ENCODE data around the gene MMAA. TPM values are rescaled to one million over a fixed set of nuclear protein-coding genes. Genes with fewer than 3 reads are reported as not detected.

The MMAA gene
- polyA plus RNA-seq, 2 of the 4 experiments (the other 2 are of a cell fraction) = 1.5 to 4.0 TPM

GRCh38 chr4:145663194-145663593 lies 44.0 kb downstream of the MMAA start:
- H3K4me2 ChIP-seq = no peak overlapping the region

GRCh38 chr4:145665773-145666172 lies 46.6 kb downstream of the MMAA start:
- POLR2A ChIA-PET = no interaction called here
- no peaks in the 10 kb centered on the region for H3K9me3 ChIP-seq
- CTCF ChIA-PET = no interaction called here
- no peak overlapping the region for H3K4me2 ChIP-seq
- no peaks in the 10 kb centered on the region for H3K4me1 ChIP-seq
- TF ChIP-seq CBX2 (IDR thresholded peaks at IDR 0.05; ENCODE audit: borderline replicate concordance, low read depth) = no peak
- 61% methylated on average over 1 of the region's 1 CpG for WGBS (ENCODE audit: missing lambda C conversion rate)
- H3K4me3 ChIP-seq = no peak overlapping the region
- H3K27ac ChIP-seq = no peak overlapping the region
- DNase-seq (ENCODE audit: low read depth in 1 of 2, low spot score in 1 of 2) (no peak), ATAC-seq (no peak), FAIRE-seq (no peak)

More at GRCh38 chr4:145663194-145663593, 44.0 kb downstream of the MMAA start:
- H3K27ac ChIP-seq = no peak overlapping the region
- DNase-seq (ENCODE audit: low read depth in 1 of 2, low spot score in 1 of 2) = no peak
- ATAC-seq = no peak
- no peak for FAIRE-seq
- no peak overlapping the region for H3K4me3 ChIP-seq
- 92% methylated on average over 3 of the region's 3 CpGs for WGBS (ENCODE audit: missing lambda C conversion rate)
- H3K4me1 ChIP-seq = no peaks in the 10 kb centered on the region
- TF ChIP-seq HOXA7 (CRISPR knock-in tag; IDR thresholded peaks at IDR 0.05) (no peak), POLR2AphosphoS2 (conservative IDR thresholded peaks at IDR 0.05; ENCODE audit: low read length) (no peak), MAZ (IDR thresholded peaks at IDR 0.05; ENCODE audit: borderline replicate concordance, low read depth, low read length) (no peak), POLR2A (IDR thresholded peaks at IDR 0.05; ENCODE audit: low read length) (no peak), E2F6 (IDR thresholded peaks at IDR 0.05; ENCODE audit: borderline replicate concordance, low read depth) (no peak), PHF8 (IDR thresholded peaks at IDR 0.05; ENCODE audit: borderline replicate concordance, low read depth) (no peak), MAFK (IDR thresholded peaks at IDR 0.05; ENCODE audit: partially characterized antibody) (no peak), CEBPB (IDR thresholded peaks at IDR 0.05) (no peak), SREBF2 (IDR thresholded peaks at IDR 0.05) (no peak), RARB (CRISPR knock-in tag; IDR thresholded peaks at IDR 0.05) (no peak), CBX8 (IDR thresholded peaks at IDR 0.05) (no peak), HDAC2 (IDR thresholded peaks at IDR 0.05) (no peak), NFE2L2 (conservative IDR thresholded peaks at IDR 0.05; ENCODE audit: low read length) (no peak), HOXB13 (CRISPR knock-in tag; IDR thresholded peaks at IDR 0.05; ENCODE audit: low read depth) (no peak), EHF (CRISPR knock-in tag; IDR thresholded peaks at IDR 0.05) (no peak)
- CTCF ChIA-PET = no interaction called here
- no peaks in the 10 kb centered on the region for H3K9me3 ChIP-seq
- POLR2A ChIA-PET = no interaction called here

- H3K9me3 ChIP-seq = no peaks in the 10 kb centered on the region
- POLR2A ChIA-PET = no interaction called here
- no peak for FAIRE-seq
- H3K4me3 ChIP-seq = no peak overlapping the region
- TF ChIP-seq RAD21 (conservative IDR thresholded peaks at IDR 0.05 in 1 of 2, IDR thresholded peaks at IDR 0.05 in 1 of 2) (no peak), FOSB (CRISPR knock-in tag; IDR thresholded peaks at IDR 0.05) (no peak), NR3C1 (IDR thresholded peaks at IDR 0.05) (no peak), NFE2L2 (conservative IDR thresholded peaks at IDR 0.05; ENCODE audit: low read length) (no peak), CHD4 (IDR thresholded peaks at IDR 0.05; ENCODE audit: borderline replicate concordance) (no peak), HOXB13 (CRISPR knock-in tag; IDR thresholded peaks at IDR 0.05; ENCODE audit: low read depth) (no peak), MAZ (IDR thresholded peaks at IDR 0.05; ENCODE audit: borderline replicate concordance, low read depth, low read length) (no peak), CHD2 (IDR thresholded peaks at IDR 0.05; ENCODE audit: low read length, partially characterized antibody) (no peak), BHLHE40 (IDR thresholded peaks at IDR 0.05; ENCODE audit: low read depth, low read length) (no peak), NPAS2 (CRISPR knock-in tag; IDR thresholded peaks at IDR 0.05; ENCODE audit: borderline replicate concordance) (no peak), JUN (IDR thresholded peaks at IDR 0.05) (no peak)
- TF ChIP-seq, protein P1, sequence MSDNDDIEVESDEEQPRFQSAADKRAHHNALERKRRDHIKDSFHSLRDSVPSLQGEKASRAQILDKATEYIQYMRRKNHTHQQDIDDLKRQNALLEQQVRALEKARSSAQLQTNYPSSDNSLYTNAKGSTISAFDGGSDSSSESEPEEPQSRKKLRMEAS (IDR thresholded peaks at IDR 0.05) = no peak
- no peak overlapping the region for H3K27ac ChIP-seq
- no peak for DNase-seq (ENCODE audit: low read depth in 1 of 2, low spot score in 1 of 2)
- ATAC-seq = no peak
- H3K4me1 ChIP-seq = no peaks in the 10 kb centered on the region
- no peak overlapping the region for H3K4me2 ChIP-seq
- CTCF ChIA-PET = no interaction called here
Measured at GRCh38 chr4:145670422-145670821, 51.2 kb downstream of the MMAA start.

Data from A549 (cell line).